ENCODE measurements around the gene MXD3. TPM values are rescaled to one million over a fixed set of nuclear protein-coding genes. Genes with fewer than 3 reads are reported as not detected.

The MXD3 gene
- total and polyA plus RNA-seq, 8 donors, result 3.0 to 55.0 (median 6.5) TPM

DNA sequence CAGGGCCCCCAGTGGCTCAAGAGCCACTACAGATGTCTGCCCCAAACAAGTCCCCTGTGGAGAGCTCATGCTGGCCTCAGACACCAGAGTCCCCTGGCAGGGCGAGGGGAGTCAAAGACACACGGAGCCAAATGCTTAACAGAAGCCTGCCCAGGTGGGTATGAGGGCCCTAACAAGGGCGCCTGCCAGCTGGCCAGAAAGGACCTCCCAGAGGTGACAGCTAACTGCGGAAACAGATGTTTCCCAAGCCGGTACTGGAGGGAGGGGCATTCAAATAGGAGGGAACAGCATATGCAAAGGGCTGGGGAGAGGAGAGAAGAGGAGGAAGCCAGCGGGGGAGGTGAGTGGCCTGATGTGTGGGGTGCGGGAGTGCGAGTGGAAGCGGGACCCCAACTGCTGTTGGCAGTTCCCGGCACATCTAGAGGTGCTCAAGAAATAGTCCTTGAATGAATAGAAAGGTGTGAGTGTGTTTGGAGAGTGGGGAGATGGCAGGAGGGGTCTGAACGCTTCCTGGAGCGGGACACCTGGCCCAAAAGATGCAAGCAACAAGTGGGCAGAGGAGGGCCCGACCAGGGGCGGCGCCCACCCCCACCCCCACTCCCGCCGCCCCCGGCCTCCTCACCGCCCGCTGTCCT, 824 bp downstream of the MXD3 start:
- ATAC-seq, result no peak
- peaks cover 11 to 32% (median 12%) of the 10 kb centered on the region in 3 donors for H3K4me1 ChIP-seq
- TF ChIP-seq, protein P1, sequence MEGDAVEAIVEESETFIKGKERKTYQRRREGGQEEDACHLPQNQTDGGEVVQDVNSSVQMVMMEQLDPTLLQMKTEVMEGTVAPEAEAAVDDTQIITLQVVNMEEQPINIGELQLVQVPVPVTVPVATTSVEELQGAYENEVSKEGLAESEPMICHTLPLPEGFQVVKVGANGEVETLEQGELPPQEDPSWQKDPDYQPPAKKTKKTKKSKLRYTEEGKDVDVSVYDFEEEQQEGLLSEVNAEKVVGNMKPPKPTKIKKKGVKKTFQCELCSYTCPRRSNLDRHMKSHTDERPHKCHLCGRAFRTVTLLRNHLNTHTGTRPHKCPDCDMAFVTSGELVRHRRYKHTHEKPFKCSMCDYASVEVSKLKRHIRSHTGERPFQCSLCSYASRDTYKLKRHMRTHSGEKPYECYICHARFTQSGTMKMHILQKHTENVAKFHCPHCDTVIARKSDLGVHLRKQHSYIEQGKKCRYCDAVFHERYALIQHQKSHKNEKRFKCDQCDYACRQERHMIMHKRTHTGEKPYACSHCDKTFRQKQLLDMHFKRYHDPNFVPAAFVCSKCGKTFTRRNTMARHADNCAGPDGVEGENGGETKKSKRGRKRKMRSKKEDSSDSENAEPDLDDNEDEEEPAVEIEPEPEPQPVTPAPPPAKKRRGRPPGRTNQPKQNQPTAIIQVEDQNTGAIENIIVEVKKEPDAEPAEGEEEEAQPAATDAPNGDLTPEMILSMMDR (IDR thresholded peaks at IDR 0.05), result no peak

DNA sequence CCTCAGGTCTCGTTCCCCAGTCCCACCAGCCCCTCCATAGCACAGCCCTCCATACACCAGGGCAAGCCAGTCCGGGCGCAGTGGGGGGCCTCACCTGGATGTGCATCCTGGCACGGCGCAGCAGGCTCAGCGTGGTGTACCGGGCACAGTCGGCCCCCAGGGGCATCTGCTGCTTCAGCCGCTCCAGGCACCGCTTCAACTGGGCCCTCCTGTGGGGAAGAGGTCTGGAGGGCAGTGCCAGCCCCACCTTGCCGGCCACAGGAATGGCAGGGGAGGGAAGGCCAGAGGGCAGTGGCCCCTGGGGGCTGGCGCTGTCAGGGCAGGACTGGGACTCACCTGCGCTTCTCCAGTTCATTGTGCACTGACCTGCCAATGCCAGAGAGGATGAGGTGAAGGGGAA, 1.4 kb downstream of the MXD3 start:
- H3K9me3 ChIP-seq, result no peaks in the 10 kb centered on the region
- DNase-seq, result peak in 4 of 6 donors; percentile 29 to 83 (median 44)
- 93% methylated on average over 12 to 13 of the region's 13 CpGs for WGBS, 2 donors
- intact Hi-C loops (cut with DNase I), result loop anchor here in 1 of 3 donors (10.0 kb wide), 2 partner anchors 74 to 144 kb away; partner anchors contain the start of gene SLC34A1
- no peak for FAIRE-seq
- H3K4me1 ChIP-seq, result peaks cover 15 to 34% (median 16%) of the 10 kb centered on the region in 3 donors
- no peak overlapping the region for H3K27ac ChIP-seq
- H3K4me3 ChIP-seq, result no peak overlapping the region
- ATAC-seq, result no peak
- peaks cover 0 to 12% (median 7%) of the 10 kb centered on the region in 3 donors for H3K36me3 ChIP-seq
- TF ChIP-seq, protein P1 (IDR thresholded peaks at IDR 0.05), result no peak
- H3K27me3 ChIP-seq, result no peaks in the 10 kb centered on the region

More for the DNA sequence above, 824 bp downstream of the MXD3 start:
- H3K27me3 ChIP-seq, result no peaks in the 10 kb centered on the region
- no peak overlapping the region for H3K27ac ChIP-seq
- WGBS, 2 donors, result 52 to 55% methylated on average over 13 to 19 of the region's 20 CpGs
- intact Hi-C loops (cut with DNase I), result loop anchor here in 1 of 3 donors (10.0 kb wide), 2 partner anchors 74 to 144 kb away; partner anchors contain the start of gene SLC34A1
- H3K9me3 ChIP-seq, result no peaks in the 10 kb centered on the region
- H3K36me3 ChIP-seq, result peaks cover 0 to 12% (median 7%) of the 10 kb centered on the region in 3 donors
- peak in 2 of 6 donors; percentile 28 to 47 for DNase-seq
- FAIRE-seq, result no peak
- H3K4me3 ChIP-seq, result peak overlapping the region in 1 of 4 donors; percentile 50

DNA sequence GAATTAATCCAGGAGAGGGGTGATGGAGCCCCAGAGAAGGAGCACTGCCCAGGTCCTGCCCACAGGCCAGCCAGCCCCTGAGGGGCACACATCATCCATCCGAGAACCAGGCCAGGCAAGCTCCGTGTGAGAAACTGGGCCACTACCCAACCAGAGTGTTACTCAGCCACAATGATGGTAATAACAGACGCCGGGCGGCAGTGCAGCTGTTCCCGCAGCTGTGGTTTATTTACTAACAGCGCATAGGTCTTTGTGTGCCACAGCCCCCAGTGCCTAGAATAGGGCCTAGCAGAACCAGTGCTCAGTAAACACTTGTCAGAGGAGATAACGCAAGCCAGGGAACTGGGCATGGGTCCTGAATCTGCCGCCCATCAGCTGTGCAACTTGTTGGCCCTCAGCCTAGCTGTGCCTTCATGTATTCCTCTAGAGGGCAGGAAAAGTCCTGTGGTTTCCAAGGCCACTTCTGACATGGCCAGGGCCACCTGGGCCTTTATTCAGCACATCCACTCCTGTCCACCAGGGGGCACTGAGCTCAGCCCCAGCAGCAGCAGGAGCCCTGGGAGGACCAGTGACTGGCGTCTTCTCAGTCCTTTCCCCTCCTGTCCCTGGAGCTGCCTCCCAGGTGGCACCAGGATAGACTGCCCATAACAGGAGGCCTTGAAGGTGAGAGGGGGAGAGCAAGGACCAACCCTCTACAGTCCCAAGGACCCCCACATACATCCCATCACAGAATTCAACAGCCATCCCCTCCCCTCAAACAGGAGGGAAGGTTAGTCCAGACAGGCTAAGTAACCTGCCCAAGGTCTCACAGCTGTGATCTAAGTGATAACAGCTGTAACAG, 2.1 kb downstream of the MXD3 start:
- FAIRE-seq, result no peak
- Histone ChIP-seq H3K27me3 (no peaks in the 10 kb centered on the region), H3K4me1 (peaks cover 15 to 42% (median 24%) of the 10 kb centered on the region in 3 donors), H3K27ac (peak overlapping the region in 2 of 4 donors; percentile 51 to 58), H3K9me3 (no peaks in the 10 kb centered on the region), H3K36me3 (peaks cover 0 to 12% (median 7%) of the 10 kb centered on the region in 3 donors), H3K4me3 (no peak overlapping the region)
- DNase-seq, result peak in 4 of 6 donors; percentile 44 to 74 (median 62)
- intact Hi-C loops (cut with DNase I), result loop anchor here in 2 of 3 donors (10.0 kb wide), 3 partner anchors 75 to 195 kb away; partner anchors contain the start of gene SLC34A1 (in 1 of the 2)
- ATAC-seq, result peak; percentile 11 to 33 (median 14)
- TF ChIP-seq, protein P1 (IDR thresholded peaks at IDR 0.05), result peak; percentile 47 to 68 (median 56)
- WGBS, 2 donors, result 55 to 62% methylated on average over 10 of the region's 10 CpGs

DNA sequence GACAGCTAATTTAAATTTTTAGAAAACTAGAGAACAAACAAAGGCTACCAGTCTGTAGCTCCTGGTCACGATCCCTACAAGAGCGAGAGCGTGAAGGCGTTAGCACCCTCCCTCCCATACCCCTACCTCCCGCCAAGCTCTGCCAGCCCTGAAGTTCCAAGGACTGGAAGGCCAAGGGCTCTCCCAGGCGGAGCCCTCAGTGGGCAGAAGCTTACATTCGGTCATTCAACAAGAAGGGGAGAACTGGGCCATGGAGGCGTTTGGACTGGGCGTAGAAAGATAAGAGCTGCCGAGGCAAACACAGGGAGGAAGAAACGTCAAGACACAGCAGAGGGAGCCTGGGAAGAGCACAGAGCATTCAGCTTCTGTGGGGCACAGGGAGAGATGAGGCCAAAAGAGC, 3.0 kb downstream of the MXD3 start:
- peak in 3 of 4 donors; percentile 1 to 4 (median 2) for ATAC-seq
- H3K9me3 ChIP-seq, result no peaks in the 10 kb centered on the region
- no peak for FAIRE-seq
- H3K4me1 ChIP-seq, result peaks cover 15 to 44% (median 24%) of the 10 kb centered on the region in 3 donors
- 47 to 57% methylated on average over 11 of the region's 11 CpGs for WGBS, 2 donors
- intact Hi-C loops (cut with DNase I), result loop anchor here in 1 of 3 donors (10.0 kb wide), 1 partner anchor 194 kb away; no protein-coding TSS in a partner anchor
- peaks cover 0 to 12% (median 7%) of the 10 kb centered on the region in 3 donors for H3K36me3 ChIP-seq
- TF ChIP-seq, protein P1 (IDR thresholded peaks at IDR 0.05), result no peak
- peak overlapping the region in 3 of 4 donors; percentile 51 to 63 (median 58) for H3K27ac ChIP-seq
- H3K27me3 ChIP-seq, result no peaks in the 10 kb centered on the region
- DNase-seq, result no peak
- H3K4me3 ChIP-seq, result no peak overlapping the region

All from pancreas (tissue), 10 donors.